Measurements from ENCODE around the gene PICK1.

Gene PICK1

GRCh38 chr22:38040953-38041759 lies 16.0 kb upstream of the PICK1 start:
- TF ChIP-seq TAF1 (IDR thresholded peaks at IDR 0.05; ENCODE audit: borderline replicate concordance, insufficient read depth, low read length) (no peak), FOXP2 (optimal IDR thresholded peaks at IDR 0.05; ENCODE audit: borderline replicate concordance, extremely low read depth, extremely low read length, insufficient read depth) (no peak), SIN3A (IDR thresholded peaks at IDR 0.05; ENCODE audit: borderline replicate concordance, insufficient read depth, low read length) (no peak), POLR2AphosphoS5 (IDR thresholded peaks at IDR 0.05; ENCODE audit: low read depth, low read length) (no peak)
- TF ChIP-seq, protein P1, sequence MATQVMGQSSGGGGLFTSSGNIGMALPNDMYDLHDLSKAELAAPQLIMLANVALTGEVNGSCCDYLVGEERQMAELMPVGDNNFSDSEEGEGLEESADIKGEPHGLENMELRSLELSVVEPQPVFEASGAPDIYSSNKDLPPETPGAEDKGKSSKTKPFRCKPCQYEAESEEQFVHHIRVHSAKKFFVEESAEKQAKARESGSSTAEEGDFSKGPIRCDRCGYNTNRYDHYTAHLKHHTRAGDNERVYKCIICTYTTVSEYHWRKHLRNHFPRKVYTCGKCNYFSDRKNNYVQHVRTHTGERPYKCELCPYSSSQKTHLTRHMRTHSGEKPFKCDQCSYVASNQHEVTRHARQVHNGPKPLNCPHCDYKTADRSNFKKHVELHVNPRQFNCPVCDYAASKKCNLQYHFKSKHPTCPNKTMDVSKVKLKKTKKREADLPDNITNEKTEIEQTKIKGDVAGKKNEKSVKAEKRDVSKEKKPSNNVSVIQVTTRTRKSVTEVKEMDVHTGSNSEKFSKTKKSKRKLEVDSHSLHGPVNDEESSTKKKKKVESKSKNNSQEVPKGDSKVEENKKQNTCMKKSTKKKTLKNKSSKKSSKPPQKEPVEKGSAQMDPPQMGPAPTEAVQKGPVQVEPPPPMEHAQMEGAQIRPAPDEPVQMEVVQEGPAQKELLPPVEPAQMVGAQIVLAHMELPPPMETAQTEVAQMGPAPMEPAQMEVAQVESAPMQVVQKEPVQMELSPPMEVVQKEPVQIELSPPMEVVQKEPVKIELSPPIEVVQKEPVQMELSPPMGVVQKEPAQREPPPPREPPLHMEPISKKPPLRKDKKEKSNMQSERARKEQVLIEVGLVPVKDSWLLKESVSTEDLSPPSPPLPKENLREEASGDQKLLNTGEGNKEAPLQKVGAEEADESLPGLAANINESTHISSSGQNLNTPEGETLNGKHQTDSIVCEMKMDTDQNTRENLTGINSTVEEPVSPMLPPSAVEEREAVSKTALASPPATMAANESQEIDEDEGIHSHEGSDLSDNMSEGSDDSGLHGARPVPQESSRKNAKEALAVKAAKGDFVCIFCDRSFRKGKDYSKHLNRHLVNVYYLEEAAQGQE (IDR thresholded peaks at IDR 0.05; ENCODE audit: insufficient read depth in 1 of 2, low read depth in 2 of 2, low read length in 2 of 2): no peak

DNA sequence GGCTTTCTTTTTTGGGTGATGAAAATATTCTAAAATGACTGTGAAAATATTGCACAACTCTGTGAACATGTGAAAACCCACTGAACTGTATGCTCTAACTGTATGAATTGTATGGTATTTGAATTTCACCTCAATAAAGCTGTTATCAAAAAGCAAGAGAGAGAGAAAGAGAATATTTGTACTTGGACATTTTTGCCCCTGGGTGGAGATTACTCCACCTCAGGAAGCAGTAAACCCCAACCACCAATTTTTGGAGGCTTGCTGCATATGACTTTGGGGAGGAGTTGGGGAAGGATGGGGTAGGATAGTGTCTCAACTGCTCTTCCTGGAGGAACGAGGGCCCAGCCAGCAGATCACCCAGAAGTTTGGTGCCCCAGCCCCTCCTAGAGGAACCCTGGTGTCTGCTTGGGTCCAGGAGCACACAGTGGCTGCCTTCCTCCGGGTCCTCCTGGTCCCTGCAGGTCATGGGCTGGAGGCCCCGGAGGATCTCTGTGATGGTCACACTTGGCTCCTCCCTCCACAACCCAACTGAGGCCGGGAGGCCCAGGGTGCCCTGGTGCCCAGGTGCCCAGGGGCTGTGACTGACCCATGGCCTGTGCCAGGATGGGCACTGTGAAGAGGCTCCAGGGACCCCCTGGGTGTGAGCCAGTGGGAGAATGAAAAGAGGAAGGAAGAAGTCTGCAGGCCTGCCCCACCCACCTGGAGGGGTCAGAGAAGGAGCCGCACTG lies 15.3 kb upstream of the PICK1 start:
- no peak for TF ChIP-seq FOXP2 (optimal IDR thresholded peaks at IDR 0.05; ENCODE audit: borderline replicate concordance, extremely low read depth, extremely low read length, insufficient read depth)
- TF ChIP-seq TAF1 (IDR thresholded peaks at IDR 0.05; ENCODE audit: borderline replicate concordance, insufficient read depth, low read length): no peak
- TF ChIP-seq, protein P1 (IDR thresholded peaks at IDR 0.05; ENCODE audit: insufficient read depth in 1 of 2, low read depth in 2 of 2, low read length in 2 of 2): no peak
- TF ChIP-seq POLR2AphosphoS5 (IDR thresholded peaks at IDR 0.05; ENCODE audit: low read depth, low read length): no peak
- TF ChIP-seq SIN3A (IDR thresholded peaks at IDR 0.05; ENCODE audit: borderline replicate concordance, insufficient read depth, low read length): no peak

DNA sequence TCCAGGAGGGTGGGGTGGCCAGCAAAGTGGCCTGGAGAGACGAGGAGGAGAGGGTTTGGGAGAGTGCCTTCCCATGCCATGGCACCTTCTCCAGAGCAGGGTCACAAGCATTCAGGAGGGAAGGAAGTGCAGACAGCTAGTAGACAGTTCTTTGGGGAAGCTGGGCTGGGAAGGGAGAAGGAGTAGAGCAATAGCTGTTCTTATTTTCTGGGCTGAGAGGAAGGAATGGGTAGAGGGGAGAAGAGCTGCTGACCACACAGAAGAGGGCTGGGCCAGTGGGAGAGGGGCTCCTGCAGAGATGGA lies 14.8 kb upstream of the PICK1 start:
- TF ChIP-seq, protein P1 (IDR thresholded peaks at IDR 0.05; ENCODE audit: insufficient read depth in 1 of 2, low read depth in 2 of 2, low read length in 2 of 2): no peak
- TF ChIP-seq SIN3A (IDR thresholded peaks at IDR 0.05; ENCODE audit: borderline replicate concordance, insufficient read depth, low read length) (no peak), FOXP2 (optimal IDR thresholded peaks at IDR 0.05; ENCODE audit: borderline replicate concordance, extremely low read depth, extremely low read length, insufficient read depth) (no peak)

DNA sequence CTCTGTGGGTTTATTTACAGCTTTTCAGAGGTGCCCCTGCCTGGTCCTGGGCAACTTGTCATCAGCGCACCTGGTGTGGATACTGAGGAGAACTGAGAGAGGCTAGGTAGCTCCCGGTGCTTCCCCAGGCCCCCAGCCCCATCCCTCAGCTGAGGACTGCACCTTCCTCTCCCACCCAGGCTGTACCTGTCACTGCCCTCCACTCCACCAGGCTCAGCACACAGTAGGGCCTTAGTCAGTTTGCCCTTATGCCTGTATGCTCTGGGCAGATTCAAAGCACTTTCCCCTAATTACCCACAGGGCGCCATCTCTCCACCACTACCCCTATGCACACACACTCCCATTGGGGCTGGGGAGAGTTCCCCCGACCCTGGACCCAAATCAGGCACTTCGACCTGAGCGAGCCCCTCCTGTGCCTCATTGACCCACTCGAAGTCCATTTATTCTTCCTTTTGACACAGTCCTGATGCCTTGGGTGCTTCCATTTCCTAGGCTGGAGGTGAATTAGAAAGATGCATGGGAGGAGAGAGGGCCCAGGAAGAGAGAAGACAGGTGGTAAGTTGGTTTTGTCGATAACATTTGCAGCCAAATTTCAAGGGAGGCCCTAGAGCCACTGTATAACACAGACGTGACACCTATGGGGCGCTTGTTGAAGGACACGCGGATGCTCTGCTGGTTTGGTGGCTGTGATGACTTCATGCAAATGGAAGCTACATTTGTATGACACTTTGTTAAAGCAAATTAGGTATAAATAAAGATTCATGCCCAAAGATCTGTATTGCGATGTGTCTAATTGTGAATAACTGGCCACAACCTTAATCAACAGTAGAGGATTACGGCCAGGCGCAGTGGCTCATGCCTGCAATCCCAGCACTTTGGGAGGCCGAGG lies 13.8 kb upstream of the PICK1 start:
- no peak for TF ChIP-seq FOXP2 (optimal IDR thresholded peaks at IDR 0.05; ENCODE audit: borderline replicate concordance, extremely low read depth, extremely low read length, insufficient read depth)
- TF ChIP-seq POLR2AphosphoS5 (IDR thresholded peaks at IDR 0.05; ENCODE audit: low read depth, low read length): no peak
- no peak for TF ChIP-seq TAF1 (IDR thresholded peaks at IDR 0.05; ENCODE audit: borderline replicate concordance, insufficient read depth, low read length)
- no peak for TF ChIP-seq SIN3A (IDR thresholded peaks at IDR 0.05; ENCODE audit: borderline replicate concordance, insufficient read depth, low read length)
- TF ChIP-seq, protein P1 (IDR thresholded peaks at IDR 0.05; ENCODE audit: insufficient read depth in 1 of 2, low read depth in 2 of 2, low read length in 2 of 2): no peak
